ENCODE results near the gene MRPS24.

- TF ChIP-seq, protein P1, sequence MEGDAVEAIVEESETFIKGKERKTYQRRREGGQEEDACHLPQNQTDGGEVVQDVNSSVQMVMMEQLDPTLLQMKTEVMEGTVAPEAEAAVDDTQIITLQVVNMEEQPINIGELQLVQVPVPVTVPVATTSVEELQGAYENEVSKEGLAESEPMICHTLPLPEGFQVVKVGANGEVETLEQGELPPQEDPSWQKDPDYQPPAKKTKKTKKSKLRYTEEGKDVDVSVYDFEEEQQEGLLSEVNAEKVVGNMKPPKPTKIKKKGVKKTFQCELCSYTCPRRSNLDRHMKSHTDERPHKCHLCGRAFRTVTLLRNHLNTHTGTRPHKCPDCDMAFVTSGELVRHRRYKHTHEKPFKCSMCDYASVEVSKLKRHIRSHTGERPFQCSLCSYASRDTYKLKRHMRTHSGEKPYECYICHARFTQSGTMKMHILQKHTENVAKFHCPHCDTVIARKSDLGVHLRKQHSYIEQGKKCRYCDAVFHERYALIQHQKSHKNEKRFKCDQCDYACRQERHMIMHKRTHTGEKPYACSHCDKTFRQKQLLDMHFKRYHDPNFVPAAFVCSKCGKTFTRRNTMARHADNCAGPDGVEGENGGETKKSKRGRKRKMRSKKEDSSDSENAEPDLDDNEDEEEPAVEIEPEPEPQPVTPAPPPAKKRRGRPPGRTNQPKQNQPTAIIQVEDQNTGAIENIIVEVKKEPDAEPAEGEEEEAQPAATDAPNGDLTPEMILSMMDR (IDR thresholded peaks at IDR 0.05): no peak
- no peak for TF ChIP-seq NFE2L1 (CRISPR knock-in tag; IDR thresholded peaks at IDR 0.05)
- TF ChIP-seq, protein P2, sequence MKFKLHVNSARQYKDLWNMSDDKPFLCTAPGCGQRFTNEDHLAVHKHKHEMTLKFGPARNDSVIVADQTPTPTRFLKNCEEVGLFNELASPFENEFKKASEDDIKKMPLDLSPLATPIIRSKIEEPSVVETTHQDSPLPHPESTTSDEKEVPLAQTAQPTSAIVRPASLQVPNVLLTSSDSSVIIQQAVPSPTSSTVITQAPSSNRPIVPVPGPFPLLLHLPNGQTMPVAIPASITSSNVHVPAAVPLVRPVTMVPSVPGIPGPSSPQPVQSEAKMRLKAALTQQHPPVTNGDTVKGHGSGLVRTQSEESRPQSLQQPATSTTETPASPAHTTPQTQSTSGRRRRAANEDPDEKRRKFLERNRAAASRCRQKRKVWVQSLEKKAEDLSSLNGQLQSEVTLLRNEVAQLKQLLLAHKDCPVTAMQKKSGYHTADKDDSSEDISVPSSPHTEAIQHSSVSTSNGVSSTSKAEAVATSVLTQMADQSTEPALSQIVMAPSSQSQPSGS (CRISPR knock-in tag; IDR thresholded peaks at IDR 0.05; ENCODE audit: borderline replicate concordance, low read depth): no peak
- TF ChIP-seq, protein P3, sequence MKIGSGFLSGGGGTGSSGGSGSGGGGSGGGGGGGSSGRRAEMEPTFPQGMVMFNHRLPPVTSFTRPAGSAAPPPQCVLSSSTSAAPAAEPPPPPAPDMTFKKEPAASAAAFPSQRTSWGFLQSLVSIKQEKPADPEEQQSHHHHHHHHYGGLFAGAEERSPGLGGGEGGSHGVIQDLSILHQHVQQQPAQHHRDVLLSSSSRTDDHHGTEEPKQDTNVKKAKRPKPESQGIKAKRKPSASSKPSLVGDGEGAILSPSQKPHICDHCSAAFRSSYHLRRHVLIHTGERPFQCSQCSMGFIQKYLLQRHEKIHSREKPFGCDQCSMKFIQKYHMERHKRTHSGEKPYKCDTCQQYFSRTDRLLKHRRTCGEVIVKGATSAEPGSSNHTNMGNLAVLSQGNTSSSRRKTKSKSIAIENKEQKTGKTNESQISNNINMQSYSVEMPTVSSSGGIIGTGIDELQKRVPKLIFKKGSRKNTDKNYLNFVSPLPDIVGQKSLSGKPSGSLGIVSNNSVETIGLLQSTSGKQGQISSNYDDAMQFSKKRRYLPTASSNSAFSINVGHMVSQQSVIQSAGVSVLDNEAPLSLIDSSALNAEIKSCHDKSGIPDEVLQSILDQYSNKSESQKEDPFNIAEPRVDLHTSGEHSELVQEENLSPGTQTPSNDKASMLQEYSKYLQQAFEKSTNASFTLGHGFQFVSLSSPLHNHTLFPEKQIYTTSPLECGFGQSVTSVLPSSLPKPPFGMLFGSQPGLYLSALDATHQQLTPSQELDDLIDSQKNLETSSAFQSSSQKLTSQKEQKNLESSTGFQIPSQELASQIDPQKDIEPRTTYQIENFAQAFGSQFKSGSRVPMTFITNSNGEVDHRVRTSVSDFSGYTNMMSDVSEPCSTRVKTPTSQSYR (CRISPR knock-in tag; IDR thresholded peaks at IDR 0.05): no peak
Observed at GRCh38 chr7:43844257-43844656, 25.1 kb downstream of the MRPS24 start.

Measured in WTC11 (cell line).